ENCODE data around the gene DUOX2.
"Not testable (repeated sequence)": the region's sequence is repeated elsewhere in the genome, so short reads cannot be mapped to it uniquely, and the experiment has no call there.

The DUOX2 gene

DNA sequence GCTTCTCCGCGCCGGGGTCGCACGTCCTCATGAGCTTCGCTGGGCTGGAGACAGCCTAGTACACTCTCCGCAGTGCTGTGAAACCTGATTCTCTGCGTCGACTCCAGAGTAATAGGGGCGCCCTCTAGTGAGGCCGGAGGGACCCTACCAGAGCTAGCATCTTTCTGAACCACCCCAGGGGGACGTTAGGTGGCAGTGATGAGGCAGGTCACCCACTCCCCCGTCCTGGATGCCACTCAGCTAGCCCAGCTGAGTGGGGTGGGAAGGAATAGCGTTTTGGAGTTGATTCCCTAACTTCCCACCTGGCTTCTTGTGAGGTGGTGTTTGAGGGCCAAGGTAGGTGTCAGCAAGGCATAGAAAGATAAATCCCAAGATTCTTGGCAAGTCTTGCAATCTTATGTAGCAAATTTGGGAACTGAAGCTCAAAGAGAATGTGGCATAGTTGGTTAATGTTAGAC, 4.2 kb upstream of the DUOX2 start:
- peak; percentile 93 for FAIRE-seq

DNA sequence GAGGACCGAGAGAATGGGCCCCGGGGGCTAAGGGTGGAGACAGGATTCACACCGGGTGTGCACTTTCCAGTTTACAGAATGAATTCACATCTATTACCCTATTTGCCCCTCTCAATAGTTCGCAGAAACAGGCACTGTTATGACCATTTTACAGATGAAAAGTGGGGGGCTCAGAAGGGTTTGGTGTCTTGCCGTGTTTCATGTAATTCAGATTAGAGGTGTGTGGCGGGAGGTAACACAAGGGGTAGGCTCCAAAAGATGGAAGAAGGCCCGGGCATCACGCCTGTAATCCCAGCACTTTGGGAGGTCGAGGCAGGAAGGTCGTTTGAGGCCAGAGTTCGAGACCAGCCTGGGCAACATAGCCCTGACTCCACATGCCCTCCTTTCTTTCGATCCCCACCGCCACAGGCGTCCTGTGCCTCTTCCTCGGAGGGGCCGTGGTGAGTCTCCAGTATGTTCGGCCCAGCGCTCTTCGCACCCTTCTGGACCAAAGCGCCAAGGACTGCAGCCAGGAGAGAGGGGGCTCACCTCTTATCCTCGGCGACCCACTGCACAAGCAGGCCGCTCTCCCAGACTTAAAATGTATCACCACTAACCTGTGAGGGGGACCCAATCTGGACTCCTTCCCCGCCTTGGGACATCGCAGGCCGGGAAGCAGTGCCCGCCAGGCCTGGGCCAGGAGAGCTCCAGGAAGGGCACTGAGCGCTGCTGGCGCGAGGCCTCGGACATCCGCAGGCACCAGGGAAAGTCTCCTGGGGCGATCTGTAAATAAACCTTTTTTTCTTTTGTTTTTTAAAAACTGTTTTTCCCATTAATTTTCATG, 3.5 kb upstream of the DUOX2 start:
- FAIRE-seq: no peak

- FAIRE-seq: no peak
These were observed 2.7 kb upstream of the DUOX2 start for GRCh38 chr15:45116482-45117307.

DNA sequence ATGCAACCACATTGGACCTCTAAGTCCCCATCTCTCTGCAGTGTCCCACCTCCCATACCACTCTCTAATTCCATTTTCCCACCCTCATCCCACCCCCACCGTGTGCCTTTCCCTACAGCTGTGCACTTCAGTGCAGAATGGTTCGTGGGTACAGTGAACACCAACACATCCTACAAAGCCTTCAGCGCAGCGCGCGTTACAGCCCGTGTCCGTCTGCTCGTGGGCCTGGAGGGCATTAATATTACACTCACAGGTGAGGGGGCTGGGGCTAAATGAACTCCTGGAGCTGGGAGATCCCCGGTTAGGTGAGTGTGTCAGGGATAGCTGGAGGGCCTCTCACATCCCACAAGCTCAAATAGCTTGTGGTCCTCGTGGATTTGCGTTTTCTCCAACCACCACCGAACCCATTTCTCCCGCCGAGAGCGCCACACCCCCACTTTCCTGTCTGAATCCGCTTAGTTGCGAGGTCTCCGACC, 2.1 kb upstream of the DUOX2 start:
- FAIRE-seq: no peak

- FAIRE-seq: no peak
These were observed 1.4 kb upstream of the DUOX2 start for GRCh38 chr15:45115312-45115820.

- FAIRE-seq: no peak
These were observed 746 bp upstream of the DUOX2 start for GRCh38 chr15:45114751-45115085.

DNA sequence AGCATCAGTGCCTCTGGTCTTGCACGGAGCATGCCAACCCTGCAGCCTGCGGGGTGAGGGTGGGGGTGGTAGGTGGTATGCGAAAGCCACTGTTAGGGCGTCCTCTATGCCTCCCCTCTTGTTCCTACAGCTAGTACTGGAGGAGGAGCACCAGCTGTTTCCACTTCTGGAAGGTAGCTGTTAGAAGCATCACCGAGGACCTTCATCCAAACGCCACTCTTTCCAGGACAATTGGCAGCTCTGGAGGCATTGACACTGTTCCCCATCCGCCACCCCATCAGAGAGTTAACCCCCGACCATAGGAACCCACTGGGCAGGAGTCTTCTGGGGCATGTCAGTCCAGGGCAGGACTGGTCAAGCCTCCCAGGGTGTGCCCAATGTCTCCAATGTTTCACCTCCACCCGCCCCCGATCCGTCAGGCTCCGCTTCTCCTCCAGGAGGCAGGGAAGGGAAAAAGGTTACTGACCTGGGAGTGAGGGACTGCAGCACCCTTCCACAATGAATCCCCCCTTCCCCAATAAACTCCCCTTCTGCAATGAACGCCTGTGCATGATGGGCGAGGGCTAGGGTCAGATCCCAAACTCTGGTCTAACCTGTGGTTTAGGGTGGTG, 487 bp downstream of the DUOX2 start:
- FAIRE-seq: no peak

- FAIRE-seq: no peak
These were observed 1.2 kb downstream of the DUOX2 start for GRCh38 chr15:45112591-45113379.

GRCh38 chr15:45112143-45112590, 1.8 kb downstream of the DUOX2 start:
- FAIRE-seq: no peak

DNA sequence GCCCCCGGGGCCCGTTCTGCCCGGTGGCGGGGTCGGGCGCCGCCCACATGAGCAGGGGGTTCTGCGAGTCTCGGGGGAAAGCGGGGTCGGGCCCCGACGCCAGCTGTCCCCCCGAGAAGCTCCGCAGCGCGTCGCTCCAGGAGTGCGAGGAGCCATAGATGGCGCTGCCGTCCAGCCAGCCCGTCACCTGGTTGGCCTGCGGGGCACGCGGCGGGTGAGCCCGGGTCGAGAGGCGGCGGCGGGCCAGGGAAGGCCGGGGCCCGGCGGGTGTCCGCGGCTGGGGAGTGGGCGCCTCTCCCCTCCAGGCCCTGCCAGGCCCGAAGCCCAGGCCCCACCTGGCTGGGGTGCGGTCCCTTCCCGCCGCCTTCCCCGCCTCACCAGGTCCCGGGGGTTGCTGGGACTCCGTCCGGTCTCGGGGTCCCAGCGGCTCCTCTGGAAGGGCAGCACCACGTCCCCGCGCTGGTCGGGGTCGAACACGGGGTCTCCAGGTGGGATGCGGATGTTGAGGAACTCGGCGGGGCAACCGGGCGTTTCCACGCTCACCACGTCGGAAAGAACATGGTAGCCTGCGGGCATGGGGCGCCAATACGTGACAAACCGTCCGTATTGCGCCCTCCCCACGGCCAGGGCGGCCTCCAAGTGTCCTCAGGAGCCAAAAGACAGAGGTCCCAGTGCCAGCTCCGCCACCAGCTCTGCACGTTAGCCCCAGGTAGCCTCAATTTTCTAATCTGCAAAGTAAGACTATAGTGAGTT, 2.4 kb downstream of the DUOX2 start:
- no peak for FAIRE-seq

GRCh38 chr15:45110256-45110820, 3.6 kb downstream of the DUOX2 start:
- FAIRE-seq: no peak

- no peak for FAIRE-seq
These were observed 5.9 kb downstream of the DUOX2 start for GRCh38 chr15:45107941-45108630.

GRCh38 chr15:45106002-45106790, 7.8 kb downstream of the DUOX2 start:
- no peak for FAIRE-seq

DNA sequence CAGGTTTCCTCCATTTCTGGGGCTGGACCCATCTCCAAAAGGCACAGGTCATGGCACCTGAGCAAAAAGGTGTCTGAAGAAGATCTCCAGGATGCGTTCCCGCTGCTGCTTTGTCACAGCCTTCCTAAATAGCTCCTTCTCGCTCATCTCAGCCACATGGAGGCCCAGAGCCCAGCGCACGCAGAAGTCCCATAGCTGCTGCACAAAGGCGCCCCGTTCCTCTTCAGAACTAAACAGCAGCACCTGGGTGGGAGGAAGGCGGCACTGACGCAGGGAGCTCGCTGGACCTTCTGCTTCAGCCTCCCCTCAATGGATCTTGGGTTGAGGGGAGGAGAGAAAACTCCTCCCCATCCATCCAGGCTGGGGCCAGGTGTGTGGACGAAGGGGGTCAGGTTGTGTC, 8.4 kb downstream of the DUOX2 start:
- FAIRE-seq: no peak

DNA sequence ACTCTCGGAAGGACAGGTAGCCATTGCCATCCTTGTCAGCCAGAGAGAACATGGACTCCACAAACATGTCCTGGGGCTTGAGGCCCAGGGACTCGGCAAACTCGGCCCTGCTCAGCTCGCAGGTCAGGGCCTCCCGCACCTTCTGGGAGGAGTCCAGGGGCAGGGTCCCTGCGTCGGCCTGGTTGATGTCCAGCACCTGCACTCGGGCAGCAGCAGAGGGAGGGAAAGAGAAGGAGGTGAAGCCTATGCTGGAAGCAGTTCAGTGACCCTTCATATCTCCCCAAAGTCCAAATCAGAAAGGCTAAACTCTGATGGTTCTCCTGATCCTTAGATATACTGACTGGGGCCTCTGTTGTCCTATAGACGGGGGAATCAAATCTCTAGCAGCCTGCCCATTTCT, 9.8 kb downstream of the DUOX2 start:
- FAIRE-seq: not testable (repeated sequence)

GRCh38 chr15:45102226-45102625, 11.7 kb downstream of the DUOX2 start:
- FAIRE-seq: no peak

- FAIRE-seq: no peak
These were observed 12.2 kb downstream of the DUOX2 start for GRCh38 chr15:45101749-45102148.

- FAIRE-seq: no peak
These were observed 12.9 kb downstream of the DUOX2 start for GRCh38 chr15:45100884-45101625.
